Effector memory CD4-positive, alpha-beta T cell (primary cell): ENCODE results near the gene DYRK2.
"Not testable (repeated sequence)": the region's sequence is repeated elsewhere in the genome, so short reads cannot be mapped to it uniquely, and the experiment has no call there.

Experiments used
- DNase-seq, 3 donors: peaks; one replicate each; pipeline ENCODE4 v3.0.0-alpha.2; 2020
- H3K27ac ChIP-seq: 2 replicates; pipeline ENCODE4 v1.7.0; 2013; ENCODE audit warnings: mild to moderate bottlenecking, low read length, moderate library complexity; ENCODE audit not compliant: insufficient read depth, poor library complexity, severe bottlenecking
- H3K27me3 ChIP-seq: replicated peaks from 2 replicates; pipeline ENCODE4 v1.7.0; 2013; ENCODE audit warnings: mild to moderate bottlenecking, low read length; ENCODE audit not compliant: insufficient read depth, control insufficient read depth, poor library complexity, severe bottlenecking
- H3K36me3 ChIP-seq: 2 replicates; pipeline ENCODE4 v1.7.0; 2013; ENCODE audit warnings: mild to moderate bottlenecking, low read length, moderate library complexity; ENCODE audit not compliant: control insufficient read depth, insufficient read depth
- H3K4me1 ChIP-seq: 2 replicates; pipeline ENCODE4 v1.7.0; 2013; ENCODE audit warnings: low read length, mild to moderate bottlenecking; ENCODE audit not compliant: control insufficient read depth, insufficient read depth, poor library complexity, severe bottlenecking
- H3K4me3 ChIP-seq: 2 replicates; pipeline ENCODE4 v1.7.0; 2013; ENCODE audit warnings: low read length, low read depth, mild to moderate bottlenecking; ENCODE audit not compliant: insufficient read depth, poor library complexity, severe bottlenecking
- H3K9me3 ChIP-seq: 2 replicates; pipeline ENCODE4 v1.7.0; 2013; ENCODE audit warnings: mild to moderate bottlenecking, low read length, moderate library complexity; ENCODE audit not compliant: control insufficient read depth

The DYRK2 gene

GRCh38 chr12:67667276-67668073 is 18.9 kb downstream of the DYRK2 start:
- H3K9me3 ChIP-seq: no peaks in the 10 kb centered on the region
- no peaks in the 10 kb centered on the region for H3K27me3 ChIP-seq
- no peak overlapping the region for H3K27ac ChIP-seq
- H3K36me3 ChIP-seq: peaks cover 3% of the 10 kb centered on the region
- peaks cover 5% of the 10 kb centered on the region for H3K4me1 ChIP-seq
- DNase-seq: no peak
- no peak overlapping the region for H3K4me3 ChIP-seq

DNA sequence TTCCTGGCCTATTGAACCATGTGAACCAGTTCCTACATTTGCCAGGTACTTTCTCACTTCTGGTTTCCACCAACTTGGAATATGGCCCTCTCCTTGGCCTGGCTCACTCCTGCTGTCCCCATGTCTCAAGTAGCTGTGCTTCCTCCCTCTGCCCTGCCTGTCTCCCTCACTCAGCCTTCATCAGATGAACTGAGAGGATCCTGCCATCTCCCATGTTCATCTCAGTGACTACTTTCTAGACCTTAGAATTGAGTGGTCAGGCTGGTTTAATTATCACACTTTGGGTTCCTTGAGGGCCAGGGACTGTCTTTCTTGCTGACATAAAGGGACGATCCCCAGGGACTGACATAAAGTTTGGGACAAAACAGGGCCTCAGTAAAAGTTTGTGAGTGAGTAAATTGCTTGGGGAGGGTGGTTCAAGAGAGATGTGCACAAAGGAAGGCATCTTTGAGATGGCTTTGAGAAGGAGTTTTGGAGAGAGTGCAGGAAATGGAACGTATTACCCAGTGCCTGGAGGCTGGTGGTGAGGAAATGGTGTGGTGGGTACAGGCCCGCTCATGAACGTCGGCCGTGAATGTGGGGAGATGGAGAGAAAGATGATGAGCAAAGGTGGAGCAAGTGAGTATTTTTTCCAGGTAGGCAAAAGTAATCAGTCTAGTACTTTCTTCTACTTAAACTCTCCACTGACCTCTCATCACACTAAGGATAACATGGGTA is 20.8 kb downstream of the DYRK2 start:
- peaks cover 2% of the 10 kb centered on the region for H3K9me3 ChIP-seq
- no peak overlapping the region for H3K27ac ChIP-seq
- no peaks in the 10 kb centered on the region for H3K27me3 ChIP-seq
- peaks cover 4% of the 10 kb centered on the region for H3K4me1 ChIP-seq
- H3K36me3 ChIP-seq: peaks cover 3% of the 10 kb centered on the region
- DNase-seq: no peak
- H3K4me3 ChIP-seq: no peak overlapping the region

GRCh38 chr12:67669934-67670631 is 21.5 kb downstream of the DYRK2 start:
- H3K27ac ChIP-seq: no peak overlapping the region
- peaks cover 2% of the 10 kb centered on the region for H3K9me3 ChIP-seq
- H3K36me3 ChIP-seq: peaks cover 3% of the 10 kb centered on the region
- no peak overlapping the region for H3K4me3 ChIP-seq
- no peaks in the 10 kb centered on the region for H3K4me1 ChIP-seq
- no peak for DNase-seq
- H3K27me3 ChIP-seq: no peaks in the 10 kb centered on the region

DNA sequence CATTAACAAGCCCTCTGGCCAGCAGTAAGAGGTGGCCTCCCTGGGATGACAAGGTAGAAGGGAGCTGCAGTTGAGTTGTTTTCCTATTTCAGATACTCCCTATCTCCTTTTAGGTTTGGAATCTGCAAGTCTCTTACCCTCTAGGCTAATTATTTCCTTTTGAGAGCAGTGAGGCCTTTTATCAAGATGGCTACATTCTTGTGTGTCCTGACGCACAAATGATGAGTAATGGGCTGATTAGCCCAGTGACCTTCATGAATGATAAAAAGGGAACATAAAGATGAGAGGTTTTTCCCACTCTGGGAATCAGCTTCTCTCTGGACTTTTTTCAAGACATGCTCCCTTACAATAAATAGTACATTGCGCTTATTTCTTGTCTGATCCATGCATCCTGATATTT is 22.9 kb downstream of the DYRK2 start:
- Histone ChIP-seq H3K4me1 (no peaks in the 10 kb centered on the region), H3K4me3 (no peak overlapping the region), H3K36me3 (peaks cover 3% of the 10 kb centered on the region), H3K27me3 (no peaks in the 10 kb centered on the region), H3K9me3 (peaks cover 2% of the 10 kb centered on the region), H3K27ac (no peak overlapping the region)
- no peak for DNase-seq

DNA sequence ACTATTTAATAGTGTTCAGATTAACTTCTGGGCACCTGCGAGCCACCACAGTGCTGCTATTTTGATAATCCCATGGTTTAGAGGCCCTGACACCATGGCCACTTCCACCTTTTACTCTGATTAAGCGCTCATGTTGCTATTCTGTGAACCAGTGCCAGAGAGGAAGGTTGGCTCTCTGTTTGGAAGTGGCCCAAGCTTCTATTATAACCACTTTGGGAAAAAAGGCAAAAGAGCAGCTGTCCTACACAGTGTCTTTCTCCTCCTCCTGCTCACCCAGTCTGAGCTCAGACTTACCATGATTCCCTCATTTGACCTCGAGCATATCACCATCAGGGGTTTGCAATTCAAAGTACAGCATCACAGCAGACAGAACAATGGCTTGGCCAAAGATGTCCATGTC is 23.3 kb downstream of the DYRK2 start:
- Histone ChIP-seq H3K36me3 (peaks cover 3% of the 10 kb centered on the region), H3K4me1 (no peaks in the 10 kb centered on the region), H3K27ac (no peak overlapping the region), H3K4me3 (no peak overlapping the region), H3K9me3 (peaks cover 2% of the 10 kb centered on the region), H3K27me3 (no peaks in the 10 kb centered on the region)
- no peak for DNase-seq

GRCh38 chr12:67672507-67672906 is 24.0 kb downstream of the DYRK2 start:
- not testable (repeated sequence) for H3K4me1 ChIP-seq, H3K36me3 ChIP-seq, H3K27ac ChIP-seq, H3K4me3 ChIP-seq, DNase-seq, H3K9me3 ChIP-seq, H3K27me3 ChIP-seq

- DNase-seq, H3K27me3 ChIP-seq, H3K27ac ChIP-seq, H3K4me3 ChIP-seq, H3K36me3 ChIP-seq, H3K4me1 ChIP-seq, H3K9me3 ChIP-seq: not testable (repeated sequence)
These were observed 25.0 kb downstream of the DYRK2 start for GRCh38 chr12:67673509-67673908.

- Histone ChIP-seq H3K27ac (no peak overlapping the region), H3K27me3 (no peaks in the 10 kb centered on the region), H3K4me1 (peaks cover 4% of the 10 kb centered on the region), H3K9me3 (peaks cover 2% of the 10 kb centered on the region), H3K36me3 (peaks cover 3% of the 10 kb centered on the region), H3K4me3 (no peak overlapping the region)
- no peak for DNase-seq
These were observed 25.9 kb downstream of the DYRK2 start for GRCh38 chr12:67674417-67674816.

DNA sequence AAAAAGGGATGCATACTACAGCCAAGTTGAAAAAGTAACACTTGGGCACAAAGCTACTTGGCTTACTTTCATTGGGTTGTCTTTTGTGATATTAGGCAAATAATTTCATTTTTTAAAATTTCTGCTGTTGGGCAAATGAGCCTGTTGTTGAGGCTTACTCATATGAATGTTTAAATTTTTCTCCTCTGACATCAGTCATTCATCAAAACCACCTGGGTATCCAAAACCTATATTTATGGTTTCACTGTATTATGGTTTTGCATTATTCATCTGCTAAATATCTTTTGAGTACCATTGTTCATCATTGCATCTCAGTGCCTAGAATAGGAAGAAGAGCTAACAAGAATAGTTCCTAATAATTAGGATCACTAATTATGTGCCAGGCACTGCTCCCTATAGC is 28.1 kb downstream of the DYRK2 start:
- Histone ChIP-seq H3K27me3 (no peaks in the 10 kb centered on the region), H3K4me1 (peaks cover 4% of the 10 kb centered on the region), H3K36me3 (peaks cover under 1% of the 10 kb centered on the region), H3K4me3 (no peak overlapping the region), H3K9me3 (peaks cover 2% of the 10 kb centered on the region), H3K27ac (no peak overlapping the region)
- no peak for DNase-seq

DNA sequence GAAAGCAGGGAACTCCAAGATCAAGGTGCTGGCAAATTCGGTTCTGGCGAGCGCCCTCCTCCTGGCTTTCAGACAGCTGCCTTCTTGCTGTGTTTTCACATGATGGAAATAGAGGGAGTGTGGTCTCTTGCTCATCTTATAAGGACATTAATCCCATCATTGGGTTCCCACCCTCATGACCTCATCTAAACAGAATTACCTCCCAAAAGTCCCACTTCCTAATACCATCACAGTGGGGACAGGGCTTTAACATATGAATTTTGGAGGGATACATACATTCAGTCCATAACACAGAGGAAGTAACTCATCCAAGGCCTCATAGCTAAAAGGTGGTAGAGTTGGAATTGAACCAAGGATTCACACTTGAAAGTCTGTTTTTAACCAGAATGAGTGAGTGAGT is 28.6 kb downstream of the DYRK2 start:
- H3K4me1 ChIP-seq: peaks cover 4% of the 10 kb centered on the region
- no peaks in the 10 kb centered on the region for H3K27me3 ChIP-seq
- no peak overlapping the region for H3K27ac ChIP-seq
- H3K4me3 ChIP-seq: no peak overlapping the region
- peaks cover 2% of the 10 kb centered on the region for H3K9me3 ChIP-seq
- H3K36me3 ChIP-seq: no peaks in the 10 kb centered on the region
- no peak for DNase-seq
